ENCODE data around the gene ZC3H4.
A peak's percentile ranks its signal among the peaks of the same experiment; 100 is the strongest.

ZC3H4 gene

GRCh38 chr19:47130589-47131227 is 17.1 kb upstream of the ZC3H4 start, which contains the start of gene SAE1:
TSS of gene SAE1 (plus strand) at chr19:47130835. CDS start at chr19:47130931, 96 bp downstream.
- peak; percentile 40 for TF ChIP-seq CTCF (IDR thresholded peaks at IDR 0.05)

- no peak for TF ChIP-seq CTCF (IDR thresholded peaks at IDR 0.05)
Observed at GRCh38 chr19:47130120-47130588, 16.6 kb upstream of the ZC3H4 start.

- TF ChIP-seq CTCF (IDR thresholded peaks at IDR 0.05) = no peak
Observed at GRCh38 chr19:47129579-47129978, 16.0 kb upstream of the ZC3H4 start.

- no peak for TF ChIP-seq CTCF (IDR thresholded peaks at IDR 0.05)
Observed at GRCh38 chr19:47125669-47125938, 12.0 kb upstream of the ZC3H4 start.

- peak; percentile 27; the same call in 1 of the 2 replicates for TF ChIP-seq CTCF (IDR thresholded peaks at IDR 0.05)
Observed at GRCh38 chr19:47124937-47125668, 11.5 kb upstream of the ZC3H4 start.

GRCh38 chr19:47123406-47123805 is 9.8 kb upstream of the ZC3H4 start:
- TF ChIP-seq CTCF (IDR thresholded peaks at IDR 0.05) = no peak

GRCh38 chr19:47122359-47123335 is 9.1 kb upstream of the ZC3H4 start:
- no peak for TF ChIP-seq CTCF (IDR thresholded peaks at IDR 0.05)
